Activated T-helper 9 cell treated with anti-CD3 and anti-CD28 coated beads, Interleukin-2, amount 50 U/mL, for 16 hours (primary cell): ENCODE results near the gene CAPRIN2.

ENCODE experiments used
- DNase-seq: peaks from one replicate; pipeline ENCODE4 v3.0.0-alpha.2; 2020; ENCODE audit warnings: low read depth

Gene CAPRIN2

GRCh38 chr12:30698346-30698745 is 56.4 kb downstream of the CAPRIN2 start:
- no peak for DNase-seq

DNA sequence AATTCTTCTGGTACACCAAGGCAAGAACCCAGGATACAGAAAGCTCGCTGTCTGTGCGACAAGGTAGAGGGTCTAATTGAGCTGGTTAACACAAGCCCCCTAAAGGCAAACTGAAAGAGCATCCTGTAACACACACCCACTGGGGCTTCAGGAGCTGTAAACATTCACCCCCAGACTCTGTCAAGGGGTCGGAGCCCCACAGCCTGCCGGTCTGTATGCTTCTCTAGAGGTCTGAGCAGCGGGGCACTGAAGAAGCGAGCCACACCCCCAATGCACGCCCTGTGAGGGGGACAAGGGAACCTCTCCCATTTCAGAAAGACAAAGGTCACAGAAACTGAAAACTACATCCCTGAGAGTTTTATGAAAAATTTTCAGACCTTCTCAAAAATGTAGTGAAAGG is 57.8 kb downstream of the CAPRIN2 start:
- DNase-seq = no peak

DNA sequence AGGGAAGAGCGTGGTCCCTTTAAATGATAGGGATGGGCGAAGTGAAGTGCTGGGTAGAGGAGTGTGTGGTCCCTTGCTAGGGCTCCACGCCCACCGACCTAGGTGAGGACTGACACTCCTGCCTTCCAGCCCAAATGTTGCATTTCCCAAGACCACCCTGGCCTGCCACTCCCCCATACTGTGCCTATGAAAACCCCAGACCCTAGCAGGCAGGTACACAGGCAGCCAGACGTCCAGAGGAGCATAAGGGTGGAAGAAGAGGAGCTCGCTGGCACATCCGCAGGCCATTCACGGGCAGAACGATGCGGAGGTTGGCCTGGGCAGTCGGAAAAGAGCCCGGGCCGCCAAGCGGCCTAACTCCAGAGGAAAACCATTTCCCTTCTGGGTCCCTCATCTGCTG is 58.3 kb downstream of the CAPRIN2 start:
- no peak for DNase-seq

DNA sequence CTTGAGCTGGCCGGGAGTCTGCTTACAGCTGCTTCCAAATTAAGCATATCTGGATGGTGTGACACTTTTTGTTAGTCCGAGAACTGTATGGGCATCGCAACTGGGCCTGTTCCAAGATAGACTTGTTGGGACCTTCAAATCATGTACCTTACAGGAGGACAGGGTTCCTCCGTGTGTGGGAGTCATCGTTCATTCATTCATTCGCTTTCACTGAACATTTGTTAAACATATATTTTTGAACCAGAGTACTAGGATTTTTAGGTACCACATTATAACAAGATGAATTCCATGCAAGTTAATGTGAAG is 58.7 kb downstream of the CAPRIN2 start:
- DNase-seq = no peak

DNA sequence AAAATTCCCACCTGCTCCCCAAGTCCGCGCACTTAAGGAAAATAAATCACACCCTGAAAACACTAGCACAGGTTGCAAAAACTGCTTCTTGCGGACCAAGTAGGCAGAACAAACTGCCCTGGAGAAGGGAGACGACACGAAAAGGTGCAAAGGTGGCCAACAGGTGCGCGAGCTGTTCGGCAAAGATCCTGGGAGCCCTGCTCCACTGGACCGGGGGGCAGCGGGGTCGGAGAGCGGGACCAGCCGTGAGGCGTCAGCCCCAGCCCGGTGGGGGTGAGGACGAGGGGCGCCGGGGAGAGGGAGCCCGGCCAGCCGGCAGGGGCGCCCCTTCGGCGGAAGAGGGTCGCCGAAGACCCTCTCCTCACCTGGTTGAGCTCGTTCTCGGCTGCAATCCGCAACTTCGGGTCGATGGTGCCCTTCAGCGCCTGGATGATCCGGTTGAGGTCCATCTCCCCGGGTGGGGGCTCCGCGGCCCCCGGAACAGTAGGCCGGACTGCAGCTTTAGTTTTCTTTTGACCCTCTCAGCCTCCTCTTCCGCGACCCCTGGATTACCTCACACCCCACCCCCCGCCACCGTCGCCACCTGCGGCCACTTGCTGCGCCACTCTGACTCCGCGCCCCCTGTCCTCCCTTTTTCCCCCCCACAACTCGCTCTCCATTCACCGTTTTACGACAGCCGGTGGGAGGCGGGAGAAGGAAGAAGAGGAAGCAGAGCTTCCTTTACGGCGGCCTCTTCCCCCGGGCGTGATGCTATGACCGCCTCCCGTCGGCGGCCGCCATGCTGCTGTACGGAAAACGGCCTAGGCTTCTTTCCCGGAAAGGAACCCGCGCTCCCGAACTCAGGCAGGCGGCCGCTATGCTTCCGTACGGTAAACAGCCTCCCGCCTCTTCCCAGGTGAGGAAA is 59.3 kb downstream of the CAPRIN2 start, which contains the start of gene IPO8:
TSS of gene IPO8 (minus strand) at position 671 of the 904 bp plus-strand sequence. CDS start at position 449, 222 bp downstream.
- peak; percentile 76 for DNase-seq

DNA sequence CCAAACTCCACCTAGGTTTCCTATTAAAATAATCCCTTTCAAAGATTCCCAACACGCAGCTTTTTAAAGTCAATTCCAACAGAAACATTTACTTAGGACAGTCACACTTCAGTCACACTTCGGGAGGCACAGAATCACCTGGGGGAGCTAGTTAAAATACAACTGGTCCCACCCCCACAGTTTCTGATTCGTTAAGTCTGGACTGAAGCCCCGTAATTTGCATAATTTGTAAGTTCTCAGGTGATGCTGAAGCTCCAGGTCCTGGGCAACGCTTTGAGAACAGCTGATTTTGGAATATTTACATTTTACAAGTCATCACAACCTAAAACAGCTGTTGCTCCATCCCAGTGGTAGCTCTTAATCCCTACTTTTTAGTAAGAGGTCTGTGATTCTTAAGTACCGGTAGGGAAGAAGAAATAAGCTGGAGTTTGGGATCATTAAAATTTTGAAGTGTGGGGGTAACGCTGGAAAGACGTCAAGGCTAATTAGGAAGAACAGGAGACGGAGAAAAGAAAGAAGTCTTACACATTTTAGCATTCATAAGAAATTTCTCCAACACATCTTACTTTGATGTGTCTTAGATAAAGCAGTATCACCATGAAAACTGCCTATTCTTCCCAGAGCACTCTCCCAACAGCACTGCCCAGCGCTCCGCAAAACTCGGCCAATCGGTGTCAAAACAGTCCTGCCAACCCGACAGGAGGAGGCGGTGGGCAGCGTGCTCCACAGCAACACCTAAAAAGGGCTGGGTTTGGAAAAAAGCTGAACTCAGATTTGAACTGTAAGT is 60.1 kb downstream of the CAPRIN2 start:
- DNase-seq = no peak

DNA sequence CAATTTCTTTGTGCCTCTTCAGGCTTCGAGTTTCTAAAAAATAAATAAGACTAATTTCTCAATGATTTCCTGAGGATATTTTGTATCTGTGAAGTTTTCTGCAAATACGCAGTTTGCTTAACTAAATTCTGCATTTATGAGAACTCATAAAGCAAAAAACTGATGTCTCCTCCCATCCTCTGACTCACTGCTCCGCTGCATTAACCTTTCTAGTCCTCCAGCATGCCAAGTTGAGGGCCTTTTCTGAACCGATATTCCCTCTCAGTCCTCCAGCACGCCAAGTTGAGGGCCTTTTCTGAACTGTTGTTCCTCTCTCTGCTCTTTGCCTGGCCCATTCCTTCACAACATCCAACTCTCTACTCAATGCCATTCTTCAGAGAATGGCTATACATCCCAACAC is 62.3 kb downstream of the CAPRIN2 start:
- DNase-seq = no peak

- DNase-seq = no peak
Measured at GRCh38 chr12:30691122-30691879, 63.5 kb downstream of the CAPRIN2 start.

- DNase-seq = no peak
Measured at GRCh38 chr12:30687265-30687986, 67.3 kb downstream of the CAPRIN2 start.

DNA sequence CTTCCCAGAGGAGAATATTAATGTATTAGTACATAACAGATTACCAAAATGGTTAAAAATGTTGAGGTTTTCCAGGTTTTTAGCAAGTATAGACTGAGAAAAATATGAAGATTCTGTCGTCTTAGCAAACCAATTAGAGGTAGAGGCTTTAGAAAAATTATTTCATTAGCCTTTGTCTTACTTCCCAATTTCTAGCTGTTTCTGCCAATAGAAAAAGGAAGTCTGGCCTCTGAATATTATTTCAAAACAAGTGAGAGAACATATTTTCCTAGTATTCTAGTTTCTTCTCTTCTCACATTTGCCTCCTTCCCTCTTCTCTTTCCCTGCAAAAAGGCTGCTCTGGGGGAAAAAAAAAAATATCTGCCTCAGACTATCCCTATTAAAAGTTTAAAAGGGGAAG is 75.5 kb downstream of the CAPRIN2 start:
- no peak for DNase-seq

- no peak for DNase-seq
Measured at GRCh38 chr12:30678221-30678620, 76.5 kb downstream of the CAPRIN2 start.

- DNase-seq = no peak
Measured at GRCh38 chr12:30661210-30661609, 93.5 kb downstream of the CAPRIN2 start.
